GM04503 (cell line): Measurements from ENCODE around the gene DDO.

ENCODE experiments used
- DNase-seq: peaks from one replicate; pipeline ENCODE4 v3.0.0-alpha.2; 2012; ENCODE audit warnings: low read depth

DDO gene

GRCh38 chr6:110419028-110419739 lies 3.8 kb upstream of the DDO start:
- DNase-seq: no peak

GRCh38 chr6:110418594-110418993 lies 3.2 kb upstream of the DDO start:
- DNase-seq: no peak

GRCh38 chr6:110414669-110415068 lies 706 bp downstream of the DDO start:
- no peak for DNase-seq

- no peak for DNase-seq
These were observed 3.0 kb downstream of the DDO start for GRCh38 chr6:110412360-110412759.

- DNase-seq: no peak
These were observed 4.9 kb downstream of the DDO start for GRCh38 chr6:110410511-110410910.

- no peak for DNase-seq
These were observed 5.6 kb downstream of the DDO start for GRCh38 chr6:110409794-110410193.

GRCh38 chr6:110408901-110409300 lies 6.5 kb downstream of the DDO start:
- no peak for DNase-seq

- no peak for DNase-seq
These were observed 10.8 kb downstream of the DDO start for GRCh38 chr6:110404607-110405006.

GRCh38 chr6:110401585-110402176 lies 13.7 kb downstream of the DDO start:
- no peak for DNase-seq

- DNase-seq: no peak
These were observed 15.2 kb downstream of the DDO start for GRCh38 chr6:110400208-110400607.

GRCh38 chr6:110399219-110400071 lies 15.9 kb downstream of the DDO start:
- DNase-seq: no peak

GRCh38 chr6:110398778-110399177 lies 16.6 kb downstream of the DDO start:
- DNase-seq: no peak

- DNase-seq: no peak
These were observed 20.2 kb downstream of the DDO start for GRCh38 chr6:110395221-110395620.

GRCh38 chr6:110394409-110394808 lies 21.0 kb downstream of the DDO start:
- no peak for DNase-seq

GRCh38 chr6:110392727-110393126 lies 22.6 kb downstream of the DDO start:
- DNase-seq: no peak

GRCh38 chr6:110390404-110390803 lies 25.0 kb downstream of the DDO start:
- DNase-seq: no peak

GRCh38 chr6:110389689-110390382 lies 25.5 kb downstream of the DDO start:
- DNase-seq: no peak

GRCh38 chr6:110387986-110388385 lies 27.4 kb downstream of the DDO start:
- DNase-seq: no peak

- no peak for DNase-seq
These were observed 29.9 kb downstream of the DDO start for GRCh38 chr6:110385458-110385863.

- no peak for DNase-seq
These were observed 36.8 kb downstream of the DDO start for GRCh38 chr6:110378552-110378951.

GRCh38 chr6:110369066-110369465 lies 46.3 kb downstream of the DDO start:
- no peak for DNase-seq

- no peak for DNase-seq
These were observed 47.1 kb downstream of the DDO start for GRCh38 chr6:110368284-110368683.
